B cell (primary cell): ENCODE measurements around the gene AMBRA1.

Experiments
- EZH2 ChIP-seq: IDR thresholded peaks from 2 replicates; pipeline ENCODE4 v1.6.1; 2012; ENCODE audit warnings: borderline replicate concordance, low read depth, mild to moderate bottlenecking, moderate library complexity, low read length; ENCODE audit not compliant: insufficient read depth, poor library complexity, severe bottlenecking
- TF ChIP-seq, protein P1 (sequence below): fragments of 200-600 bp; IDR thresholded peaks from one replicate; pipeline ENCODE4 v1.8.0; 2022; ENCODE audit warnings: antibody characterized with exemption, mild to moderate bottlenecking

DNA sequence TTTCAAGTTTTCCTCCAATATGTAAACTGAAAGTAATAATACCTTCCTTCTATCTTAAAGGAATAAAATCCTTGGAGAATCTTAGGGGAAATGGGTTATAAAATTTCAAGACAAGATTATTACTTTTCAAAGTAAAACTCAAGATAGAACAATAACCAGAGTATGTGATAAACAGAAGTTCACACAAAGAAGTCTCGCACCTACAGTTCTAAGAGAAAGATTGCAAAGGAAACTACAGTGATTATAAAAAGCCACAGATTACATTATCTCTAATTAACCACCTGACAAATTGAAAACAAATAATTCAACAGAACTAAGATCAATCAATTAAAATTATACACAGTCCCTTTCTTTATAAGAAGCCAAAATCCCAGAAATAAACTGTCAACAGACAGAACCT lies 34.0 kb downstream of the AMBRA1 start:
- TF ChIP-seq, protein P1, sequence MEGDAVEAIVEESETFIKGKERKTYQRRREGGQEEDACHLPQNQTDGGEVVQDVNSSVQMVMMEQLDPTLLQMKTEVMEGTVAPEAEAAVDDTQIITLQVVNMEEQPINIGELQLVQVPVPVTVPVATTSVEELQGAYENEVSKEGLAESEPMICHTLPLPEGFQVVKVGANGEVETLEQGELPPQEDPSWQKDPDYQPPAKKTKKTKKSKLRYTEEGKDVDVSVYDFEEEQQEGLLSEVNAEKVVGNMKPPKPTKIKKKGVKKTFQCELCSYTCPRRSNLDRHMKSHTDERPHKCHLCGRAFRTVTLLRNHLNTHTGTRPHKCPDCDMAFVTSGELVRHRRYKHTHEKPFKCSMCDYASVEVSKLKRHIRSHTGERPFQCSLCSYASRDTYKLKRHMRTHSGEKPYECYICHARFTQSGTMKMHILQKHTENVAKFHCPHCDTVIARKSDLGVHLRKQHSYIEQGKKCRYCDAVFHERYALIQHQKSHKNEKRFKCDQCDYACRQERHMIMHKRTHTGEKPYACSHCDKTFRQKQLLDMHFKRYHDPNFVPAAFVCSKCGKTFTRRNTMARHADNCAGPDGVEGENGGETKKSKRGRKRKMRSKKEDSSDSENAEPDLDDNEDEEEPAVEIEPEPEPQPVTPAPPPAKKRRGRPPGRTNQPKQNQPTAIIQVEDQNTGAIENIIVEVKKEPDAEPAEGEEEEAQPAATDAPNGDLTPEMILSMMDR = no peak
- no peak for TF ChIP-seq EZH2
